Immature natural killer cell (primary cell): ENCODE results near the gene MAOA. TPM values are rescaled to one million over a fixed set of nuclear protein-coding genes. Genes with fewer than 3 reads are reported as not detected.
A peak's percentile ranks its signal among the peaks of the same experiment; 100 is the strongest.
"Not testable (repeated sequence)": the region's sequence is repeated elsewhere in the genome, so short reads cannot be mapped to it uniquely, and the experiment has no call there.

Source experiments
- DNase-seq, 3 donors: peaks; one replicate each; pipeline ENCODE4 v3.0.0; 2022; ENCODE audit warnings: mixed read lengths in 1 of 3
- H3K27ac Mint-ChIP-seq, 6 donors: one replicate each; pipeline ENCODE4 v1.8.0; 2020; ENCODE audit warnings: mixed read lengths in 6 of 6, mild to moderate bottlenecking in 5 of 6, inconsistent platforms in 4 of 6, moderate library complexity in 3 of 6
- H3K27me3 Mint-ChIP-seq, 3 donors: one replicate each; pipeline ENCODE4 v1.8.0; 2020 to 2021; ENCODE audit warnings: low read depth in 3 of 3, mild to moderate bottlenecking in 3 of 3, mixed read lengths in 3 of 3, moderate library complexity in 3 of 3, inconsistent platforms in 1 of 3
- H3K36me3 Mint-ChIP-seq, 3 donors: one replicate each; pipeline ENCODE4 v1.8.0; 2020; ENCODE audit warnings: mixed read lengths in 3 of 3, inconsistent platforms in 2 of 3, mild to moderate bottlenecking in 2 of 3
- H3K4me1 Mint-ChIP-seq, 2 donors: one replicate each; pipeline ENCODE4 v1.8.0; 2020; ENCODE audit warnings: inconsistent platforms in 2 of 2, mild to moderate bottlenecking in 2 of 2, mixed read lengths in 2 of 2, moderate library complexity in 1 of 2
- H3K4me3 Mint-ChIP-seq, 5 donors: one replicate each; pipeline ENCODE4 v1.8.0; 2020; ENCODE audit warnings: mild to moderate bottlenecking in 5 of 5, mixed read lengths in 5 of 5, inconsistent platforms in 3 of 5, moderate library complexity in 3 of 5
- H3K9me3 Mint-ChIP-seq, 6 donors: one replicate each; pipeline ENCODE4 v1.8.0; 2020; ENCODE audit warnings: mild to moderate bottlenecking in 6 of 6, mixed read lengths in 6 of 6, inconsistent platforms in 4 of 6, moderate library complexity in 3 of 6
- polyA plus RNA-seq, 3 donors: library from polyadenylated mRNA; unstranded; fragments of 300-500 nt; fragmentation: Illumina TruSeq; gene quantifications; one replicate each; pipeline ENCODE4 v1.2.3, GENCODE V29; 2021

The MAOA gene
- polyA plus RNA-seq, 3 donors from 2014 or later, result not detected

DNA sequence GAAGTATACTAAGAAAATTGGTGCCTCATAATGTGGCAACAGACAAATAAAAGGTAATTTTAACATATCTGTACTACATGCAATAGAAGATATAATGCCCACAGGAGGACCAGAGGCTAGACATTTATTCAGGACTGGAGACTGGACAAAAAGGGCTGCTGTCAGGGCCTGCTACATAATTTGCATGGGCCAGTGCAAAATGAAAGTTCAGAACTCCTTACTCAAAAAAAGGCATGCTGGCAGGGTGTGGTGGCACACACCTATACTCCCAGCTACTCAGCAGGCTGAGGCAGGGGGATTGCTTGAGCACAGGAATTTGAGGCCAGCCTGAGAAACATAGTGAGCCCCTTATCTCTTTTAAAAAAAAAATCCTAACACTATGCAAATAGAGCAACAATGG is 12.4 kb upstream of the MAOA start:
- H3K27me3 Mint-ChIP-seq, result peaks cover 2 to 14% (median 2%) of the 10 kb centered on the region in 3 donors
- DNase-seq, result no peak
- no peaks in the 10 kb centered on the region for H3K36me3 Mint-ChIP-seq
- H3K9me3 Mint-ChIP-seq, result no peaks in the 10 kb centered on the region
- H3K4me1 Mint-ChIP-seq, result no peaks in the 10 kb centered on the region
- H3K4me3 Mint-ChIP-seq, result no peak overlapping the region
- no peak overlapping the region for H3K27ac Mint-ChIP-seq

DNA sequence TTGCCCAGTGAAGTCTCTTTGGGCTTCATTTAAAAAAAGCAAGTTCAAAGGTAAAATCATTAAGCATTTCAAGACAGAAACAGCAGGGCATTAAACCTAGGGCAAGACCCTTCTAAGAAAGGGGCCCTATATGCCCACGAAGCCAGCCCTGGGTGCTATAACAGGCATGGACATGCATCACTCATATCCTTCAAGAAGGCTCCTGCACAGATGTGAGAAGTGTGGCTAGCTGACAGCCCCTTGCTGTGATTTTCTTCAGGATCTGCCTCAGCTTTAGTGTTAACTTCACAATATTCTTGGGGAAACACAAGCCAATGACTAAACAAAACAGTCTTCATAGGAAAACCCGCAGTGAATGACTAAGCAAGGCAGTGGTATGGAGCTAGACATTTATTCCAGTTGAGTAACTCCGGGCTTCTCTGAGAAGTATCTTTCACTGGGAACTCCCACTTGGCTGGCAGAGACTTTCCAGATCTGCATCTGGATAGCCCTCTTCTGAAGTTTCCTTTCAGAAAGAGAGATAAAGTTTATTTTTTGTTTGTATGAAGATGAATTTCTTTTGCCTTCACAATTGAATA is 11.9 kb upstream of the MAOA start:
- H3K9me3 Mint-ChIP-seq, result no peaks in the 10 kb centered on the region
- no peaks in the 10 kb centered on the region for H3K4me1 Mint-ChIP-seq
- no peak overlapping the region for H3K27ac Mint-ChIP-seq
- peaks cover 2 to 14% (median 2%) of the 10 kb centered on the region in 3 donors for H3K27me3 Mint-ChIP-seq
- H3K4me3 Mint-ChIP-seq, result no peak overlapping the region
- H3K36me3 Mint-ChIP-seq, result no peaks in the 10 kb centered on the region
- DNase-seq, result no peak

DNA sequence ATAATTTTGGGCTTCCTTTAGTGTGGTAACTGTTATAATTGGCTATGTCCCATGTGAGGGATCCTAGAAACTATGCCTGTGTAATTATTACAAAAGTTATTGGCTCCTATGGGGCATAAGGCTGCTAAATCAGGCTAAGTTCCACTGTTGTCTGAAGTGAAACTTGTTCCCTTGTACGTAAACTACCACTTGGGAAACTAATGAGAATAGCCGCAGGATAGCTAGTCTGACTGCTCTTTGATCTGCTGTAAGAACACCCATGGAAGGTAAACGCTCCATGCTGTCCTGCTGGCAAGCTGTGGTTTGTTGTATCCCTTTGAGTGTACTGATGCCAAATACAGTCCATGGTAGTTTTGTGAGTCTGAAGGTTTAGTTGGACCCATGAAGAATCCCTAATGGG is 9.3 kb upstream of the MAOA start:
- peaks cover 0 to 12% (median 2%) of the 10 kb centered on the region in 3 donors for H3K27me3 Mint-ChIP-seq
- H3K4me1 Mint-ChIP-seq, result no peaks in the 10 kb centered on the region
- no peak overlapping the region for H3K27ac Mint-ChIP-seq

DNA sequence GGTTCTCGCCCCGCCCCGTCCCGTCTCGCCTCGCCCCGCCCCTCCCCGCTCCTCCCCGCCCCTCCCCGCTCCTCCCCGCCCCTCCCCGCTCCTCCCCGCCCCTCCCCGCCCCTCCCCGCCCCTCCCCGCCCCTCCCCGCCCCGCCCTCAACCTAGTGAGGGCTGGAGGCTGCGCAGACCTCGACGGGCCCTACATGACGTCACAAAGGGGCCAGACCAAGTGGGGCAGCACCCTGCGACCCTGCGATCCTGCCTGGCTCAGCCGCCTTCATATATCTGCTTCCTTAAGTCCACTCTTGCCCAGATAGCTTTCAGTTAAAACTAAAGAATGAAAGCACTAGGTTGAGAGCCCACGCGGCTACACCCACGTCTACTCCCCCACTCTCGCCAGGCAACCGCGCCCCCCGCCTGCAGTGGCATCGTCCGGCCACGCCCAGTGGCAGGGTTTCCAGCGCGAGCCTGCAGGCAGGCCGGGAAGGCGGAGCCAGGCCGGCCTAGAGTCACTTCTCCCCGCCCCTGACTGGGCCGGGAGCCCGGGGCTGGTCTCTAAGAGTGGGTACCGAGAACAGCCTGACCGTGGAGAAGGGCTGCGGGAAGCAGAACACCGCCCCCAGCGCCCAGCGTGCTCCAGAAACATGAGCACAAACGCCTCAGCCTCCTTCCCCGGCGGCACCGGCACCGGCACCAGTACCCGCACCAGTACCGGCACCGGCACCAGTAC is 1.5 kb upstream of the MAOA start:
- peak; percentile 82 to 87 (median 86) for DNase-seq
- H3K27me3 Mint-ChIP-seq, result peaks cover 0 to 7% (median 2%) of the 10 kb centered on the region in 3 donors
- H3K27ac Mint-ChIP-seq, result peak overlapping the region; percentile 75 to 97 (median 87)
- H3K4me1 Mint-ChIP-seq, result peaks cover 9 to 11% of the 10 kb centered on the region in 2 donors
- no peaks in the 10 kb centered on the region for H3K36me3 Mint-ChIP-seq
- H3K4me3 Mint-ChIP-seq, result peak overlapping the region; percentile 78 to 91 (median 85)
- peaks cover 0 to 9% (median 0%) of the 10 kb centered on the region in 6 donors for H3K9me3 Mint-ChIP-seq

More for the DNA sequence above, 9.3 kb upstream of the MAOA start:
- Mint-ChIP-seq H3K36me3 (no peaks in the 10 kb centered on the region), H3K4me3 (no peak overlapping the region), H3K9me3 (peaks cover 0 to 3% (median 0%) of the 10 kb centered on the region in 6 donors)
- DNase-seq, result no peak

DNA sequence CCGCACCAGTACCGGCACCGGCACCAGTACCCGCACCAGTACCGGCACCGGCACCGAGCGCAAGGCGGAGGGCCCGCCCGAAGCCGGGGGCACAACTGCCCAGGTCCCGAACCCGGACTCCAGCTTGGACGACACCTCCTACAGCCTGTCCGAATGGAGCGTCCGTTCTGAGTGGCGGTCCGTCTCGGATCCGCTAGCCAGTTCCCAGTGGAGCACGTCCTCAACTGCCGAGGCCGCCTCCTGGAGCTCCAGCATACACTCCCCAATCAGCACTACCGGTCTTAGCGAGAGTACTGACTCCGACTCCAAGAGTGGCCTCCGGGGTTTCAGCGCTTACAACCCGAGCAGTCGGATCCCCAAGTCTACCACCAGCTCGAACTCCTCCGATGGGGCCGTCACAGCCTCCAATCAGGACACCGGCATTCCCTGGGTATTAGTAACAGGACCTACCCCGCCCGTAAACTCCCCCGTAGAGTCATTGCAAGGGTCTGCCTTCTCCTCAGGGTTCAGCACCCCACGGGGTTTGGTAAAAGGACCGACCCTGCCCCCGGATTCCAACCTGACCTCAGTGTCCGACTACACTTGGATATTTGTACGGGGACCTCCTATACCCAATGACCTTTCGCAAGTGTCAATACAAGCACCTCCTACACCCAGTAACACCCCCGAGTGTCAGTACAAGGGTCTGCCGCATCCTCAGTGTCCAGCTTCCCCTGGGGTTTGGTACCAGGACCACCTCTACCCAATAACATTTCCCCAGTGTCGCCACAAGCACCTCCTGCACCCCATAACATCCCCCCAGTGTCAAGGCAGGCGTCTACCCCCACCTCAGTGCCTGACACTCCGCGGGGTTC is 721 bp upstream of the MAOA start:
- Mint-ChIP-seq H3K36me3 (no peaks in the 10 kb centered on the region), H3K4me1 (peaks cover 9 to 11% of the 10 kb centered on the region in 2 donors), H3K9me3 (peaks cover 0 to 9% (median 0%) of the 10 kb centered on the region in 6 donors), H3K27me3 (peaks cover 0 to 7% (median 2%) of the 10 kb centered on the region in 3 donors), H3K27ac (peak overlapping the region in 4 of 6 donors; percentile 22 to 59 (median 36)), H3K4me3 (peak overlapping the region; percentile 78 to 91 (median 82))
- DNase-seq, result peak; percentile 8 to 25 (median 23)

DNA sequence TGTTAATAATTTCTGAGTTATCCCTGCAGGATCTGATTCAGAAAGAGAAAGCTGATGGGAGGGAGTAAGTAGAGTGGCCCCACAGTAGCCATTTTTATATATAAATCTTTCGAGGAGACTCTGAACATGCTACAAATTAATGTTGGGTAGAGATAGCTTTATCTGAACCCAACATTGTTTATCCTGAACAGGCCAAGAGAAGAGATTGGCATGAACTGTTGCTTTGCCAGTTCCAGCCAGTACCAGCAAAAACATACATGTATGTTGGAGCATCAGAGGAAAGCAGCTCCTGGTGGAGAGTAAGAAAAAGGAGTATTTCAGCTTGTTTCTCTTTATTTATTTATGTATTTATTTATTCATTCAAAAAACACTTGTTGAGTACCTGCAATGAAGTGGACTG is 1.6 kb downstream of the MAOA start:
- peaks cover 0 to 4% (median 0%) of the 10 kb centered on the region in 6 donors for H3K9me3 Mint-ChIP-seq
- no peak overlapping the region for H3K27ac Mint-ChIP-seq
- DNase-seq, result no peak
- peaks cover 0 to 5% (median 2%) of the 10 kb centered on the region in 3 donors for H3K27me3 Mint-ChIP-seq
- peaks cover 9 to 11% of the 10 kb centered on the region in 2 donors for H3K4me1 Mint-ChIP-seq
- no peaks in the 10 kb centered on the region for H3K36me3 Mint-ChIP-seq
- H3K4me3 Mint-ChIP-seq, result no peak overlapping the region

DNA sequence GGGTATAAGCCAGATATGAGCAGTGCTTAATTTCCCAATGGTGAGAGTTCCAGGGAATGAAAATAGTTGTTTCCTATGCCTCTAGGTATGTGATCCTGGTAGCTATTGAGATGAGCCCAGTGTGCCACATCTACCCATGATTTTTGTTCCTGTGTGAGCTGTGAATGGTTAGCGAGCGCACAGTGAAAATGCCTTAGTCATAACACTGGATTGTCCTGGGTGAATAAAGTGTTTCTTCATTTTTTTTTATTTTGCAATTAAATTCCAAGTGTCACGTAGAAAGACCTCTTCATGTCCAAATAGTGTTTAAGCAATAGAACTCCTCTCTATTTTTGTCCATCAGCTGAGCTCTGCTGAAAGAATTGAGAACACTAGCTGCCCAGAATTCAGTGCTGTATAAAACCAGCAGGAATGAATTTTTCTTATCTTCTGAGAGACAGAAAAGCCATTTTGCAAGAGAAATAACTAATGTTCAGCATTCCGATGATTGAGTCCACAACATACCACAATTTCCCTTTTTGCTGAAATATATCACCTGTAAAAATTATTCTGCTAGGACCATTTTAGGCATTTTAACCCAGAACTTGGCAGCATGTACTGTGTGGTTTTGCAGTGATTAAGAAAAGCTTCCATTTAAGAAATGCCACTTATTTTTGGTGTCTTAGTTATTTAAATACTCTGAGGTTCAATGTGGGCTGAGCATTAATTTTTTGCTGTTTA is 5.6 kb downstream of the MAOA start:
- H3K4me3 Mint-ChIP-seq, result no peak overlapping the region
- no peaks in the 10 kb centered on the region for H3K4me1 Mint-ChIP-seq
- H3K27me3 Mint-ChIP-seq, result peaks cover 2 to 3% (median 2%) of the 10 kb centered on the region in 3 donors
- no peak for DNase-seq
- H3K27ac Mint-ChIP-seq, result no peak overlapping the region
- no peaks in the 10 kb centered on the region for H3K9me3 Mint-ChIP-seq
- H3K36me3 Mint-ChIP-seq, result no peaks in the 10 kb centered on the region

DNA sequence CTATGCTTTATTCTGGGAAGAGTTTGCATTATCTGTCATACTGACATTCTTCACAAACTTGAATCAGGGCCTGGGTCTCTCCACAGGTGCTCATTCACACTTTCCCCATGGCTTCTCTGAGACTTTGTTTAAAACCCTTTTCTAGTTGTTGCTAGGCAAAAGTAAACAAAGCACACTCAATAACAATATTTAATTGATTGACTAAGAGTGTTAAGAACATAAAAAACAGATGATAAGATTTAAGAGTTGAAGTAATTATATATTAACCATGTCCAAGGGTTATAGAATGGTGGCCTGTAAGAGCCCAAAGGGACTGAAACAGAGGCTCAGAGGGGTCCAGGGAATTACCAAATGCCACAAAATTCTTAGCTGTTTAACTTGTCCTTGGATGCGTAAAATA is 7.1 kb downstream of the MAOA start:
- Mint-ChIP-seq H3K4me3 (no peak overlapping the region), H3K9me3 (no peaks in the 10 kb centered on the region), H3K27me3 (peaks cover 2 to 4% (median 3%) of the 10 kb centered on the region in 3 donors), H3K4me1 (no peaks in the 10 kb centered on the region), H3K36me3 (no peaks in the 10 kb centered on the region), H3K27ac (no peak overlapping the region)
- DNase-seq, result no peak

DNA sequence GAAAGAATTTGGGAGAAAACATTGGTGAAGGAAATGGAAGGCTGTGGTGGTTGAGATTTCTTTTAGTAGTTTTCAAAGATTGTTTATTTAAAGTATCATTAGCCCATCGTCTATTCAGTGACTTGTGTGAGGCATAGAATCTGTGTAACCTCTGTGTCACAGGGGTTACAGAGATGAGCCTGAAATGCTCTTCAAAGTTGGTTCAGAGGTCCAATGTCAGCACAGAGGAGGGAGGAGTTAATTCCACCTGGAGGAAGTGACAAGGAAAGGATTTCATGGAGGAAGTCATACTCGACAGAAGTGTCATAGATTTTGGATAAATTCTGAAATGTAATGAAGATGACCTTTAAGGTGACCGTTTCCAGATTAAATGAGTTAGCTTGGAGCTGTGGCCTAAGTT is 8.2 kb downstream of the MAOA start:
- no peaks in the 10 kb centered on the region for H3K36me3 Mint-ChIP-seq
- H3K27me3 Mint-ChIP-seq, result peaks cover 2 to 4% (median 3%) of the 10 kb centered on the region in 3 donors
- H3K9me3 Mint-ChIP-seq, result no peaks in the 10 kb centered on the region
- H3K4me1 Mint-ChIP-seq, result no peaks in the 10 kb centered on the region
- no peak for DNase-seq
- H3K27ac Mint-ChIP-seq, result no peak overlapping the region
- no peak overlapping the region for H3K4me3 Mint-ChIP-seq

DNA sequence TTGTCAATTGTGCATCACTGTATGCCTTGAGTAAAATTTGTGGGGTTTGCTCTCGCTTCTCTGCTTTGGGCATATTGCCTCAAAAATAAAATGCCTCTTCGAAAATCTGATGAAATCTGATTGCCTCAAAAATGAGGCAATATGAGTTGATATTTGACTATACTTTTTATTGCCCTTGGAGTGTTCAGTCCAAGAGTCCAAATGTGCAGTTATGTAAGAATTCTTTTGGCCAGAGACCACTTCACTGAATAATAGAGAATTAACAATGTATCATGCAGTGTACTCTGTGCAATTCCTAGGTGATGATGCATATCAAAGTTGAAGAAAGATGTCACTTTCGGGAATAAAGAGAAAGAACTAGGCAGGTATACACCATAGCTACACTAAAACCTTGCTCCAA is 8.6 kb downstream of the MAOA start:
- DNase-seq, result no peak
- Mint-ChIP-seq H3K4me1 (no peaks in the 10 kb centered on the region), H3K36me3 (no peaks in the 10 kb centered on the region), H3K4me3 (no peak overlapping the region), H3K27ac (no peak overlapping the region), H3K9me3 (no peaks in the 10 kb centered on the region), H3K27me3 (peaks cover 2 to 4% (median 3%) of the 10 kb centered on the region in 3 donors)

DNA sequence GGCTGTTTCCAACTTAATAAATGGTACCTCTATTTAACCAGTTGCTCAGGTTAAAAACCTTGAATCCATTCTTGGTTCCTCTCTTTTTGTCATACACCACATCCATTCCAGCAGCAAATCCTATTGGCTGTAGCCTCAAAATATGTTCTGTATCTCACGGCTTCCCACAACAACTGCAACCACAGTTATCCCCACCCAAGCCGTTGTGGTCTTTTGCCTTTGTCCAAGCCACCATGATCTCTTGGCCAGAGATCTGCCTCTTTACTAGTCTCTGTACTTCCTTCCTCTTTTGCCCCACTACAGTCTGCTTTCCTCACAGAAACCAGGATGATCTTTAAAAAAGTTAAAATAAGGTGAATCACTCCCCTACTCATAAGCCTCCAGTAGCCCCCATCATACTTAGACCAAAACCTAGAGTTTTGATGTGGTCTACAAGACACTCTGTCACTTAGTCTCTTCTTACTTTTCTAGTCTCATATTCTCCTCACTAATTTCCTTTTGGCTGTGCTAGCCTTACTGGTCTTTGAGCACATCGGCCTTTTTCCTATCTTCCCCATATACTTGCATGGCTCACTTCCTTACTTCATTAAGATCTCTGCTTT is 10.3 kb downstream of the MAOA start:
- no peaks in the 10 kb centered on the region for H3K9me3 Mint-ChIP-seq
- H3K36me3 Mint-ChIP-seq, result no peaks in the 10 kb centered on the region
- H3K4me1 Mint-ChIP-seq, result no peaks in the 10 kb centered on the region
- no peak overlapping the region for H3K4me3 Mint-ChIP-seq
- no peak overlapping the region for H3K27ac Mint-ChIP-seq
- H3K27me3 Mint-ChIP-seq, result peaks cover 2 to 4% (median 3%) of the 10 kb centered on the region in 3 donors
- no peak for DNase-seq

DNA sequence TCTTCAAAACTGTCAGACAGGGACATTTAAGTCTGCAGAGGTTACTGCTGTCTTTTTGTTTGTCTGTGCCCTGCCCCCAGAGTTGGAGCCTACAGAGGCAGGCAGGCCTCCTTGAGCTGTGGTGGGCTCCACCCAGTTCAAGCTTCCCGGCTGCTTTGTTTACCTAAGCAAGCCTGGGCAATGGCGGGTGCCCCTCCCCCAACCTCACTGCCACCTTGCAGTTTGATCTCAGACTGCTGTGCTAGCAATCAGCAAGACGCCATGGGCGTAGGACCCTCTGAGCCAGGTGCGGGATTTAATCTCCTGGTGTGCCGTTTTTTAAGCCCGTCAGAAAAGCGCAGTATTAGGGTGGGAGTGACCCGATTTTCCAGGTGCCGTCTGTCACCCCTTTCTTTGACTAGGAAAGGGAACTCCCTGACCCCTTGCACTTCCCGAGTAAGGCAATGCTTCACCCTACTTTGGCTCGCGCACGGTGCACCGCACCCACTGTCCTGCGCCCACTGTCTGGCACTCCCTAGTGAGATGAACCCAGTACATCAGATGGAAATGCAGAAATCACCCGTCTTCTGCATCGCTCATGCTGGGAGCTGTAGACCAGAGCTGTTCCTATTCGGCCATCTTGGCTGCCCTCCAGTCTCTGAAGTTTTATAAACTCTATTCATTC is 20.0 kb downstream of the MAOA start:
- not testable (repeated sequence) for H3K4me1 Mint-ChIP-seq, H3K36me3 Mint-ChIP-seq, H3K27me3 Mint-ChIP-seq, H3K27ac Mint-ChIP-seq, H3K4me3 Mint-ChIP-seq, DNase-seq, H3K9me3 Mint-ChIP-seq
